GM13976 (cell line): ENCODE results near the gene AZU1.

ENCODE experiments used
- DNase-seq: peaks from one replicate; pipeline ENCODE4 v3.0.0; 2012; ENCODE audit warnings: low spot score
- in situ Hi-C: fragments of 300-500 bp; cut with MboI; formaldehyde crosslinking; loops from one replicate; pipeline ENCODE4 v1.12.0; 2022; ENCODE audit warnings: low sequenced_read_pairs, mixed read lengths, inconsistent platforms; ENCODE audit not compliant: unreplicated experiment
- TF ChIP-seq, protein P1 (sequence below): IDR thresholded peaks from 2 replicates; pipeline ENCODE4 v1.5.1; 2012; ENCODE audit warnings: borderline replicate concordance, mild to moderate bottlenecking; ENCODE audit not compliant: insufficient read depth; ENCODE audit errors: extremely low read depth, missing control alignments, control extremely low read depth

Gene AZU1

DNA sequence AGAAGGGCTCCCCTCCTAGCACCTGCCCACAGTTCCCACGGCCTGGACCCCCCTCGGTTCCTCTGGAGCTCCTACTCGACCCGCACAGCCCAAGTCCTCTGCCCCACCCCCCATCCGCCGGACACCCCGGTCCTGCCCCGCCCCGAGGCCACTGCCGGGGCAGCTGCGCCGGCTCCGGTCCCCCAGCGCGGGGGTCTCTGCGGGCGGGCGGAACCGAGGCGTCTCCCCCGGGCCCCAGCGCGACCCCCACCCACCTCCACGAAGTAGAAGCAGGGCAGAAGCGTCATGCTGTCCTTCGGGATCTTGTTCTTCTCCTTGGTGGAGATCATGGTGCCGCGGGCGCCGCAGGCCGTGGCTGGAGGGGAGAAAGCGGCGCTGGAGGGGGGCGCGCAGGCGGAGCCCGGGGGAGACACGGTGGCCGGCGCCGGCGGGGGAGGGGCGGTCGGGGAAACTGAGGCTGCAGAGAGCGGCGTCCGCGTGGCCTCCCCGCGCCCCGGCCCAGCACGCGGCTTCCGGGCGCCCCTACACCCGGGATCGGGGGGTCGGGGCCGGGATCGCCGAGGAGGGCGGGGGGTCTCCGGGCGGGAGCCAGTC, 6.3 kb upstream of the AZU1 start:
- TF ChIP-seq, protein P1, sequence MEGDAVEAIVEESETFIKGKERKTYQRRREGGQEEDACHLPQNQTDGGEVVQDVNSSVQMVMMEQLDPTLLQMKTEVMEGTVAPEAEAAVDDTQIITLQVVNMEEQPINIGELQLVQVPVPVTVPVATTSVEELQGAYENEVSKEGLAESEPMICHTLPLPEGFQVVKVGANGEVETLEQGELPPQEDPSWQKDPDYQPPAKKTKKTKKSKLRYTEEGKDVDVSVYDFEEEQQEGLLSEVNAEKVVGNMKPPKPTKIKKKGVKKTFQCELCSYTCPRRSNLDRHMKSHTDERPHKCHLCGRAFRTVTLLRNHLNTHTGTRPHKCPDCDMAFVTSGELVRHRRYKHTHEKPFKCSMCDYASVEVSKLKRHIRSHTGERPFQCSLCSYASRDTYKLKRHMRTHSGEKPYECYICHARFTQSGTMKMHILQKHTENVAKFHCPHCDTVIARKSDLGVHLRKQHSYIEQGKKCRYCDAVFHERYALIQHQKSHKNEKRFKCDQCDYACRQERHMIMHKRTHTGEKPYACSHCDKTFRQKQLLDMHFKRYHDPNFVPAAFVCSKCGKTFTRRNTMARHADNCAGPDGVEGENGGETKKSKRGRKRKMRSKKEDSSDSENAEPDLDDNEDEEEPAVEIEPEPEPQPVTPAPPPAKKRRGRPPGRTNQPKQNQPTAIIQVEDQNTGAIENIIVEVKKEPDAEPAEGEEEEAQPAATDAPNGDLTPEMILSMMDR: no peak
- in situ Hi-C loops: no loop called here
- no peak for DNase-seq

DNA sequence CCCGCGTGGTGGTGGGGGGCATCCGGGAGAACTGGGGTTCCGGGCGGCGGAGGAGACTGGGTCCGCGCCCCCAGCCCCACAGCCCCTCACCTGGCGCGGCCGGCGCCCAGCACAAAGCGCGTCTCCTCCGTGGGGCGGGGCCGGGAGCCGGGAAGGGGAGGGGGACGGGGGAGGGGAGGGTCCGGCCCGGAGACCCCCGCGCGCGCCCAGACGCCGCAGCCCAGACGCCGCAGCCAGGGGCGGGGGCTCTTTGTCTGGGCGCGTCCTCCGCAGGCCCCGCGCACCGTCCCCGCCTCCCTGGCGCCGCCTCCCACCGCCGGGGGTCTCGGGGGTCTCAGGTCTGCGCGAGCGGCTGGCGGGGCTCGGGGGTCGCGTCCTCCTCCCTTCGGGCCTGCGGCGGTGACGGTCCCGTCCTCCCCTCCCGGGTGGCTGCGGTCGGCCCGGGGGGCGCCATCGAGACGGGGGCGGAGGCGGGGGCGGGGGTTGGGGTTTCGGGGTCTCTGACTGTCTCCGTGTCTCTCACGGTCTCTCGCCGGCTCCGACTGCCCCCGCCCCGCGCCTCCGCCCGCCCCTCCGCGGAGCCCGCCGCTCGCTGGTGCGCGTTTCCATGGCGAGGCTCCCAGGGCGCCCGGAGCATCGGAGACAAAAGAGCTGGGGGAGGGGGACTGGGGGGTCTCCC, 5.7 kb upstream of the AZU1 start, which contains the start of gene PLPPR3:
PLPPR3 (minus strand) TSS at position 131 of the 679 bp plus-strand sequence. CDS start 396 bp downstream, outside the sequence.
- TF ChIP-seq, protein P1: no peak
- in situ Hi-C loops: no loop called here
- no peak for DNase-seq

DNA sequence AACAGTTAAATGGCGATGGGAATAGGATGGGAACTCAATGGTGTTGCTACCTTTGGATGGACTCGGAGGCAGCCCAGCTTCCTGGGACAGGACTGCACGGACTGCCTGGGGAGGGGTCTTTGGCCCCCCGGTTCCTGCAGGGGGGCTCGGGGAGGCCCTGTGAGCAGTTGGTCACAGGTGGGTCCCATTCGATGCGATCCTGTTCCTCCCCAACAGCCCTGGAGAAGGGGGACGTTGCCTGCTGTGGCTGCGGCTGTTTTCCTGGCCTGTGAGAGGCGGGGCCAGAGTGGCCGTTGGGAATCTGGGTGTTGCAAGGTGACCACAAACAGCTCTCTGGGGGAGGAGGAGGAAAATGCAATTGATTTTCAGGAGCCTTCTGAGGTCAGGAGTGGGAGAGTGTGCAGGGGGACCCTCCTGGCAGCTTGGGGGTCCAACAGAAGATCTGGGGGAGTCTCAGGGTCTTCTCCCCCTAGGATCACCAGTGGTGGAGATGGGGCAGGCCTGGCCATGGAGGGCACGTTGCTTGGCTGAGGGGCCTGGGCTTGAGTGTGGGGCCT, 4.0 kb upstream of the AZU1 start:
- no peak for DNase-seq
- in situ Hi-C loops: no loop called here
- TF ChIP-seq, protein P1: no peak

DNA sequence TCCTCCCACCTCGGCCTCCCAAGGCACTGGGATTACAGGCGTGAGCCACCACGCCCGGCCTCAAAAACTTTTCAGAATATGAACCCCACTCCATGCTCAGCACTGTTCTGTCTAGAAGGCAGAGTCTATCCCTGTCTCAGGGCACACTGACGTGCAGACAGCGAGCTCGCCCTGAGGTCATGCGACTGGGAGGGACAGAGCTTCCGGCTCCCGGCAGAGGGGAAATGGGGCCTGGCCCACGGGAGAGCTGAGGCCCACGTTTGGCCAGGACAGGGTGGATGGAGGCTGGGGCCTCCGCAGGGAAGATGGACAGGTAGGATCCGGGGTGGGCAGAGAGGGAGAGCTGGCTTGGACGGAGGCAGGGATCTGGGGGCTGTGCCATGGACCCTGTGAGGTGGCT, 2.8 kb upstream of the AZU1 start:
- DNase-seq: no peak
- TF ChIP-seq, protein P1: no peak
- in situ Hi-C loops: no loop called here

DNA sequence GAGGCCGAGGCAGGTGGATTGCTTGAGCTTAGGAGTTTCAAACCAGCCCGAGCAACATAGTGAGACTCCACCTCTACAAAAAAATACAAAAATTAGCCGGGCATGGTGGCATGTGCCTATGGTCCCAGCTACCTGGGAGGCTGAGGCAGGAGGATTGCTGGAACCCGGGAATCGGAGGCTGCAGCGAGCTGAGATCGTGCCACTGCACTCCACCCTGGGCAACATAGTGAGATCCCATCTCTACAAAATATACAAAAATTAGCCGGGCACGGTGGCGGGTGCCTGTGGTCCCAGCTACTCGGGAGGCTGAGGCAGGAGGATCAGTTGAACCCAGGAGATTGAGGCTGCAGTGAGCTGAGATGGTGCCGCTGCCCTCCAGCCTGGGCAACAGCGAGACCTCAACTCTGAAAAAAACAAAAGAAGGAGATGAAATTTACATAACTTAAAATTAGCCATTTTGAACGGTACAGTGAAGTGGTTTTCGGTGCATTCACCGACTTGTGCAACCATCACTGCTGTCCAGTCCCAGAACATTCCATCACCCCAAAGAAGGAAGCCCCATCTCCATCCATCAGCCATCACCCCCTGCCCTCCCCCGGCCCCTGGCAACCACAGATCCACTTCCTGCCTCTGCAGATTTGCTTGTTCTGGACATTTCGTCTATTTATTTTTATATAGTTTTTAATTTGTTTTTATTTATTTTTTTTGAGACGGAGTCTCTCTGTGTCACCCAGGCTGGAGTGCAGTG, 1.6 kb upstream of the AZU1 start:
- in situ Hi-C loops: no loop called here
- TF ChIP-seq, protein P1: no peak
- no peak for DNase-seq

DNA sequence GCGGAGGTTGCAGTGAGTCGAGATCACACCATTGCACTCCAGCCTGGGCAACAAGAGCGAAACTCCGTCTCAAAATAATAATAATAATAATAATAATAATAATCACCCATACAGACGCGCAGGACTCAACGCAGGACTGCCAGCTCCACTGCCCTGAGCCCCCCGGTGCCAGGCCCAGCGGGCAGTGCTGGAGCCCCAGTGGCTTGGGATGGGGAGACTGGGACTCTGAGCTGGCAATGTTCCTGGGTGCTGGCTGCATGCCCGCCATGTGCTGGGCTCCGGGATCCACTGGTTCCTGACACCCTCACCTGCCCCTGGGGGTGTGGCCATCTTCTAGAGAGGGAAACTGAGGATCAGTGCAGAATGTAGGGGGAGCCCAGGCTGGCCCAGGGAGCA, 325 bp upstream of the AZU1 start:
- TF ChIP-seq, protein P1: no peak
- no peak for DNase-seq
- in situ Hi-C loops: no loop called here
